Measurements from ENCODE around the gene B4GALNT3.

GRCh38 chr12:586318-587071, 126.8 kb downstream of the B4GALNT3 start:
- no peak for TF ChIP-seq POLR2AphosphoS5 (IDR thresholded peaks at IDR 0.05; ENCODE audit: borderline replicate concordance, low read depth, low read length)
- no peak for TF ChIP-seq EZH2 (IDR thresholded peaks at IDR 0.05)
- TF ChIP-seq FOXP2 (optimal IDR thresholded peaks at IDR 0.05; ENCODE audit: control extremely low read depth, extremely low read length, insufficient read depth), result no peak

Data from SK-N-MC (cell line).